Globus pallidus (tissue), 1 donor: ENCODE measurements around the gene P2RX2.

Experiments used
- DNase-seq: peaks from one replicate; pipeline ENCODE4 v3.0.0-alpha.2; 2015; ENCODE audit warnings: low spot score

P2RX2 gene

GRCh38 chr12:132603240-132604150 lies 15.1 kb upstream of the P2RX2 start:
- no peak for DNase-seq

GRCh38 chr12:132604151-132604618 lies 14.4 kb upstream of the P2RX2 start:
- DNase-seq, result no peak

GRCh38 chr12:132604668-132605441 lies 13.7 kb upstream of the P2RX2 start:
- DNase-seq, result no peak

GRCh38 chr12:132605892-132606291 lies 12.7 kb upstream of the P2RX2 start:
- DNase-seq, result no peak

- no peak for DNase-seq
Measured at GRCh38 chr12:132606466-132606865, 12.1 kb upstream of the P2RX2 start.

GRCh38 chr12:132606927-132607326 lies 11.6 kb upstream of the P2RX2 start:
- DNase-seq, result no peak

GRCh38 chr12:132608231-132609171 lies 10.1 kb upstream of the P2RX2 start:
- no peak for DNase-seq

GRCh38 chr12:132610051-132610759 lies 8.4 kb upstream of the P2RX2 start, which contains the start of gene LRCOL1:
Gene LRCOL1 (minus strand): TSS chr12:132610582. CDS start chr12:132606251, 4,331 bp downstream.
- no peak for DNase-seq

GRCh38 chr12:132610866-132611602 lies 7.5 kb upstream of the P2RX2 start:
- DNase-seq, result no peak

GRCh38 chr12:132611620-132612019 lies 7.0 kb upstream of the P2RX2 start:
- DNase-seq, result no peak

- DNase-seq, result no peak
Measured at GRCh38 chr12:132614029-132614428, 4.5 kb upstream of the P2RX2 start.

- DNase-seq, result peak; percentile 77
Measured at GRCh38 chr12:132614861-132615578, 3.6 kb upstream of the P2RX2 start.

- DNase-seq, result no peak
Measured at GRCh38 chr12:132615579-132616038, 3.0 kb upstream of the P2RX2 start.

- DNase-seq, result no peak
Measured at GRCh38 chr12:132617135-132617701, 1.4 kb upstream of the P2RX2 start.

GRCh38 chr12:132617822-132618682 lies 524 bp upstream of the P2RX2 start:
- no peak for DNase-seq

- DNase-seq, result no peak
Measured at GRCh38 chr12:132619071-132619385, 452 bp downstream of the P2RX2 start.

GRCh38 chr12:132619386-132620112 lies 973 bp downstream of the P2RX2 start:
- DNase-seq, result no peak
